ENCODE results near the gene OR51M1.

DNA sequence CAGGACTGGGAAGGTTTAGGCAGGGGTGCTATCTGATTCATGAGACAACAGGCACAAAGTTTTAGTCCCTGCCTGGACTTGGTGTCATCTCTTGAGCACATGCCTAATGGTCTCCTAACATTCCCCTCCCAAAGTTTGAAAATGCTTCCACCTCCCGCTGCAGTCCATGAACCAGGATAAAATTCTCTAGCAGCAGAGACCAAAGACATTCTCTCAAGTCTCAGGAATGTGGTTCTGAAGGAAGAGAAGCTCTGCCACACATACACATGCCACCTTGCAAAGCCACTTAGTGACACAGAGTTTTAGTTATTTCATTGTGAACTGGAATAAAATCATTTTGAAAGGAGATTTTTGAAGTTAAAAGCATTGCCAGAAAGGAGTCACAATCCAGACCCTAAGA lies 16.8 kb upstream of the OR51M1 start:
- TF ChIP-seq, protein P1, sequence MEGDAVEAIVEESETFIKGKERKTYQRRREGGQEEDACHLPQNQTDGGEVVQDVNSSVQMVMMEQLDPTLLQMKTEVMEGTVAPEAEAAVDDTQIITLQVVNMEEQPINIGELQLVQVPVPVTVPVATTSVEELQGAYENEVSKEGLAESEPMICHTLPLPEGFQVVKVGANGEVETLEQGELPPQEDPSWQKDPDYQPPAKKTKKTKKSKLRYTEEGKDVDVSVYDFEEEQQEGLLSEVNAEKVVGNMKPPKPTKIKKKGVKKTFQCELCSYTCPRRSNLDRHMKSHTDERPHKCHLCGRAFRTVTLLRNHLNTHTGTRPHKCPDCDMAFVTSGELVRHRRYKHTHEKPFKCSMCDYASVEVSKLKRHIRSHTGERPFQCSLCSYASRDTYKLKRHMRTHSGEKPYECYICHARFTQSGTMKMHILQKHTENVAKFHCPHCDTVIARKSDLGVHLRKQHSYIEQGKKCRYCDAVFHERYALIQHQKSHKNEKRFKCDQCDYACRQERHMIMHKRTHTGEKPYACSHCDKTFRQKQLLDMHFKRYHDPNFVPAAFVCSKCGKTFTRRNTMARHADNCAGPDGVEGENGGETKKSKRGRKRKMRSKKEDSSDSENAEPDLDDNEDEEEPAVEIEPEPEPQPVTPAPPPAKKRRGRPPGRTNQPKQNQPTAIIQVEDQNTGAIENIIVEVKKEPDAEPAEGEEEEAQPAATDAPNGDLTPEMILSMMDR (IDR thresholded peaks at IDR 0.05; ENCODE audit: low read depth, low read length, missing input control), result no peak
- TF ChIP-seq, protein P2, sequence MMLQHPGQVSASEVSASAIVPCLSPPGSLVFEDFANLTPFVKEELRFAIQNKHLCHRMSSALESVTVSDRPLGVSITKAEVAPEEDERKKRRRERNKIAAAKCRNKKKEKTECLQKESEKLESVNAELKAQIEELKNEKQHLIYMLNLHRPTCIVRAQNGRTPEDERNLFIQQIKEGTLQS (IDR thresholded peaks at IDR 0.05), result no peak
- no peak for TF ChIP-seq GABPA (IDR thresholded peaks at IDR 0.05 in 1 of 2, conservative IDR thresholded peaks at IDR 0.05 in 1 of 2)
- TF ChIP-seq SP1 (IDR thresholded peaks at IDR 0.05), result no peak
- TF ChIP-seq RAD21 (IDR thresholded peaks at IDR 0.05), result no peak
- TF ChIP-seq EGR1 (IDR thresholded peaks at IDR 0.05; ENCODE audit: low read depth in 2 of 2), result no peak
- TF ChIP-seq JUND (IDR thresholded peaks at IDR 0.05), result no peak
- no peak for TF ChIP-seq HNF4A (conservative IDR thresholded peaks at IDR 0.05)
- no peak for TF ChIP-seq FOXA1 (IDR thresholded peaks at IDR 0.05)
- TF ChIP-seq, protein P3, sequence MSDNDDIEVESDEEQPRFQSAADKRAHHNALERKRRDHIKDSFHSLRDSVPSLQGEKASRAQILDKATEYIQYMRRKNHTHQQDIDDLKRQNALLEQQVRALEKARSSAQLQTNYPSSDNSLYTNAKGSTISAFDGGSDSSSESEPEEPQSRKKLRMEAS (IDR thresholded peaks at IDR 0.05), result no peak
- TF ChIP-seq FOXA2 (IDR thresholded peaks at IDR 0.05), result no peak
- TF ChIP-seq, protein P4, sequence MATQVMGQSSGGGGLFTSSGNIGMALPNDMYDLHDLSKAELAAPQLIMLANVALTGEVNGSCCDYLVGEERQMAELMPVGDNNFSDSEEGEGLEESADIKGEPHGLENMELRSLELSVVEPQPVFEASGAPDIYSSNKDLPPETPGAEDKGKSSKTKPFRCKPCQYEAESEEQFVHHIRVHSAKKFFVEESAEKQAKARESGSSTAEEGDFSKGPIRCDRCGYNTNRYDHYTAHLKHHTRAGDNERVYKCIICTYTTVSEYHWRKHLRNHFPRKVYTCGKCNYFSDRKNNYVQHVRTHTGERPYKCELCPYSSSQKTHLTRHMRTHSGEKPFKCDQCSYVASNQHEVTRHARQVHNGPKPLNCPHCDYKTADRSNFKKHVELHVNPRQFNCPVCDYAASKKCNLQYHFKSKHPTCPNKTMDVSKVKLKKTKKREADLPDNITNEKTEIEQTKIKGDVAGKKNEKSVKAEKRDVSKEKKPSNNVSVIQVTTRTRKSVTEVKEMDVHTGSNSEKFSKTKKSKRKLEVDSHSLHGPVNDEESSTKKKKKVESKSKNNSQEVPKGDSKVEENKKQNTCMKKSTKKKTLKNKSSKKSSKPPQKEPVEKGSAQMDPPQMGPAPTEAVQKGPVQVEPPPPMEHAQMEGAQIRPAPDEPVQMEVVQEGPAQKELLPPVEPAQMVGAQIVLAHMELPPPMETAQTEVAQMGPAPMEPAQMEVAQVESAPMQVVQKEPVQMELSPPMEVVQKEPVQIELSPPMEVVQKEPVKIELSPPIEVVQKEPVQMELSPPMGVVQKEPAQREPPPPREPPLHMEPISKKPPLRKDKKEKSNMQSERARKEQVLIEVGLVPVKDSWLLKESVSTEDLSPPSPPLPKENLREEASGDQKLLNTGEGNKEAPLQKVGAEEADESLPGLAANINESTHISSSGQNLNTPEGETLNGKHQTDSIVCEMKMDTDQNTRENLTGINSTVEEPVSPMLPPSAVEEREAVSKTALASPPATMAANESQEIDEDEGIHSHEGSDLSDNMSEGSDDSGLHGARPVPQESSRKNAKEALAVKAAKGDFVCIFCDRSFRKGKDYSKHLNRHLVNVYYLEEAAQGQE (IDR thresholded peaks at IDR 0.05), result no peak
- no peak for TF ChIP-seq YY1 (IDR thresholded peaks at IDR 0.05)
- no peak for TF ChIP-seq RXRA (IDR thresholded peaks at IDR 0.05)

Data from liver (tissue), 3 donors.